WTC11 (cell line): ENCODE results near the gene GBP5. TPM values are rescaled to one million over a fixed set of nuclear protein-coding genes. Genes with fewer than 3 reads are reported as not detected.

Source experiments
- ATAC-seq: fragments of 200-7000 bp; cut with Tn5 transposase; 2 replicates; pipeline ENCODE4 v1.10.0; 2021; ENCODE audit warnings: mild to moderate bottlenecking, moderate library complexity
- CTCF ChIA-PET: fragments of 300-600 bp; sonication (Branson Sonifier 250); formaldehyde crosslinking; loops from one replicate; lab custom pipeline; 2021; ENCODE audit warnings: antibody characterized with exemption; lab: Charles Lee
- POLR2A ChIA-PET: fragments of 350-600 bp; sonication (Branson Sonifier 250); formaldehyde crosslinking; loops from one replicate; lab custom pipeline; 2021; ENCODE audit warnings: antibody characterized with exemption; lab: Charles Lee
- DNase-seq: peaks from one replicate; pipeline ENCODE4 v3.0.0; 2021; ENCODE audit warnings: low spot score
- H3K27ac Mint-ChIP-seq: 2 replicates; pipeline ENCODE4 v1.8.0; 2021; ENCODE audit warnings: mixed read lengths
- H3K27me3 Mint-ChIP-seq: 2 replicates; pipeline ENCODE4 v1.8.0; 2021; ENCODE audit warnings: low read depth, mild to moderate bottlenecking, moderate library complexity, mixed read lengths
- H3K36me3 Mint-ChIP-seq: 2 replicates; pipeline ENCODE4 v1.8.0; 2021; ENCODE audit warnings: mixed read lengths
- H3K4me1 Mint-ChIP-seq: 2 replicates; pipeline ENCODE4 v1.8.0; 2022; ENCODE audit warnings: mixed read lengths
- H3K4me3 Mint-ChIP-seq: 2 replicates; pipeline ENCODE4 v1.8.0; 2021; ENCODE audit warnings: mild to moderate bottlenecking, moderate library complexity, mixed read lengths
- H3K9me3 Mint-ChIP-seq: 2 replicates; pipeline ENCODE4 v1.8.0; 2021; ENCODE audit warnings: mixed read lengths
- FOXK1 ChIP-seq: sonication (generic); formaldehyde crosslinking; IDR thresholded peaks from 2 replicates; pipeline ENCODE4 v1.8.0; 2022; ENCODE audit warnings: mild to moderate bottlenecking, moderate library complexity, missing genetic modification reagents
- GABPB1 ChIP-seq: sonication (generic); formaldehyde crosslinking; IDR thresholded peaks from 2 replicates; pipeline ENCODE4 v1.8.1; 2023; ENCODE audit warnings: mild to moderate bottlenecking, missing genetic modification reagents
- GRHL2 ChIP-seq: fragments of 250-450 bp; sonication (Bioruptor Pico); IDR thresholded peaks from 2 replicates; pipeline ENCODE4 v1.8.0; 2022; ENCODE audit warnings: mild to moderate bottlenecking, moderate library complexity; ENCODE audit not compliant: insufficient replicate concordance, severe bottlenecking
- IRF2 ChIP-seq: sonication (generic); formaldehyde crosslinking; IDR thresholded peaks from 2 replicates; pipeline ENCODE4 v1.8.0; 2022; ENCODE audit warnings: low read depth, missing genetic modification reagents, borderline replicate concordance
- JAZF1 ChIP-seq: fragments of 250-450 bp; sonication (Bioruptor Pico); IDR thresholded peaks from 2 replicates; pipeline ENCODE4 v1.9.0; 2021; ENCODE audit warnings: moderate library complexity, mild to moderate bottlenecking, inconsistent platforms
- KAT7 ChIP-seq: sonication (generic); formaldehyde crosslinking; IDR thresholded peaks from 2 replicates; pipeline ENCODE4 v1.8.1; 2023; ENCODE audit warnings: missing genetic modification reagents, mild to moderate bottlenecking, borderline replicate concordance
- MXD4 ChIP-seq: fragments of 250-450 bp; sonication (Bioruptor Pico); IDR thresholded peaks from 2 replicates; pipeline ENCODE4 v1.8.0; 2021; ENCODE audit warnings: mild to moderate bottlenecking, moderate library complexity, borderline replicate concordance
- MYBL2 ChIP-seq: sonication (generic); formaldehyde crosslinking; IDR thresholded peaks from 2 replicates; pipeline ENCODE4 v1.8.1; 2023; ENCODE audit warnings: mild to moderate bottlenecking, moderate library complexity, missing genetic modification reagents
- NFATC4 ChIP-seq: fragments of 250-450 bp; sonication (Bioruptor Pico); IDR thresholded peaks from 2 replicates; pipeline ENCODE4 v1.9.0; 2021; ENCODE audit warnings: mild to moderate bottlenecking
- NFE2L1 ChIP-seq: sonication (generic); formaldehyde crosslinking; IDR thresholded peaks from 2 replicates; pipeline ENCODE4 v1.8.1; 2023; ENCODE audit warnings: missing genetic modification reagents
- NR1H2 ChIP-seq: sonication (generic); formaldehyde crosslinking; IDR thresholded peaks from 2 replicates; pipeline ENCODE4 v1.9.0; 2021; ENCODE audit warnings: mild to moderate bottlenecking, moderate library complexity, missing genetic modification reagents
- NR2C2 ChIP-seq: sonication (generic); formaldehyde crosslinking; IDR thresholded peaks from 2 replicates; pipeline ENCODE4 v1.8.0; 2022; ENCODE audit warnings: mild to moderate bottlenecking, missing genetic modification reagents
- SMAD3 ChIP-seq: sonication (generic); formaldehyde crosslinking; IDR thresholded peaks from 2 replicates; pipeline ENCODE4 v1.8.0; 2022; ENCODE audit warnings: missing genetic modification reagents, mild to moderate bottlenecking, borderline replicate concordance
- TEAD4 ChIP-seq: sonication (generic); formaldehyde crosslinking; IDR thresholded peaks from 2 replicates; pipeline ENCODE4 v1.8.0; 2022; ENCODE audit warnings: mild to moderate bottlenecking, missing genetic modification reagents
- ZNF317 ChIP-seq: sonication (generic); formaldehyde crosslinking; IDR thresholded peaks from 2 replicates; pipeline ENCODE4 v1.8.1; 2023; ENCODE audit warnings: low read depth, mild to moderate bottlenecking, moderate library complexity, missing genetic modification reagents, borderline replicate concordance
- total RNA-seq: library from RNA; stranded (reverse); gene quantifications from 3 replicates; pipeline ENCODE4 v1.2.3, GENCODE V29; 2021
- TF ChIP-seq, protein P1 (sequence below): fragments of 250-450 bp; sonication (Bioruptor Pico); IDR thresholded peaks from 2 replicates; pipeline ENCODE4 v1.9.0; 2021; ENCODE audit warnings: mild to moderate bottlenecking, borderline replicate concordance
- TF ChIP-seq, protein P2 (sequence below): sonication (generic); formaldehyde crosslinking; IDR thresholded peaks from 2 replicates; pipeline ENCODE4 v1.8.1; 2023; ENCODE audit warnings: mild to moderate bottlenecking, missing genetic modification reagents, borderline replicate concordance
- TF ChIP-seq, protein P3 (sequence below): fragments of 250-450 bp; sonication (Bioruptor Pico); IDR thresholded peaks from 2 replicates; pipeline ENCODE4 v1.9.0; 2021; ENCODE audit warnings: mild to moderate bottlenecking
- TF ChIP-seq, protein P4 (sequence below): fragments of 250-450 bp; sonication (Bioruptor Pico); IDR thresholded peaks from 2 replicates; pipeline ENCODE4 v2.1.2; 2022; ENCODE audit warnings: mild to moderate bottlenecking, moderate library complexity
- TF ChIP-seq, protein P5 (sequence below): sonication (generic); formaldehyde crosslinking; IDR thresholded peaks from 2 replicates; pipeline ENCODE4 v1.8.1; 2023; ENCODE audit warnings: mild to moderate bottlenecking, missing genetic modification reagents, moderate library complexity

GBP5 gene
- total RNA-seq, 1 experiment from 2014 or later: 0.17 TPM

DNA sequence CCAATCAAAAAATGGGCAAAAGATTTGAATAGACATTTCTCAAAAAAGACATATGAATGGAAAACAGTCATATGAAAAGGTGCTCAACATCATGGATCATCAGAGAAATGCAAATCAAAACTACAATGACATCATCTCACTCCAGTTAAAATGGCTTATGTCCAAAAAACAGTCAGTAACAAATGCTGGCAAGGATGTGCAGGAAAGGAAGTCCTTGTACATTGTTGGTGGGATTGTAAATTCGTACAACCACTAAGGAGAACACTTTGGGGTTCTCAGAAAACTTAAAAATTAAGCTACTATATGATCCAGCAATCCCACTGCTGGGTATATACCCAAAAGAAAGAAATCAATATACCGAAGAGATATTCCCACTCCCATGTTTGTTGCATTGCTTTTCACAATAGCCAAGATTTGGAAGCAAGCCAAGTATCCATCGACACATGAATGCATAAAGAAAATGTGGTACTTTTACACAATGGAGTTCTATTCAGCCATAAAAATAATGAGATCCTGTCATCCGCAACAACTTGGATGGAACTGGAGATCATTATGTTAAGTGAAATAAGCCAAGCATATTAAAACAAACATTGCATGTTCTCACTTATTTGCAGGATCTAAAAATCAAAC, 17.9 kb downstream of the GBP5 start (continued):
- TF ChIP-seq, protein P1, sequence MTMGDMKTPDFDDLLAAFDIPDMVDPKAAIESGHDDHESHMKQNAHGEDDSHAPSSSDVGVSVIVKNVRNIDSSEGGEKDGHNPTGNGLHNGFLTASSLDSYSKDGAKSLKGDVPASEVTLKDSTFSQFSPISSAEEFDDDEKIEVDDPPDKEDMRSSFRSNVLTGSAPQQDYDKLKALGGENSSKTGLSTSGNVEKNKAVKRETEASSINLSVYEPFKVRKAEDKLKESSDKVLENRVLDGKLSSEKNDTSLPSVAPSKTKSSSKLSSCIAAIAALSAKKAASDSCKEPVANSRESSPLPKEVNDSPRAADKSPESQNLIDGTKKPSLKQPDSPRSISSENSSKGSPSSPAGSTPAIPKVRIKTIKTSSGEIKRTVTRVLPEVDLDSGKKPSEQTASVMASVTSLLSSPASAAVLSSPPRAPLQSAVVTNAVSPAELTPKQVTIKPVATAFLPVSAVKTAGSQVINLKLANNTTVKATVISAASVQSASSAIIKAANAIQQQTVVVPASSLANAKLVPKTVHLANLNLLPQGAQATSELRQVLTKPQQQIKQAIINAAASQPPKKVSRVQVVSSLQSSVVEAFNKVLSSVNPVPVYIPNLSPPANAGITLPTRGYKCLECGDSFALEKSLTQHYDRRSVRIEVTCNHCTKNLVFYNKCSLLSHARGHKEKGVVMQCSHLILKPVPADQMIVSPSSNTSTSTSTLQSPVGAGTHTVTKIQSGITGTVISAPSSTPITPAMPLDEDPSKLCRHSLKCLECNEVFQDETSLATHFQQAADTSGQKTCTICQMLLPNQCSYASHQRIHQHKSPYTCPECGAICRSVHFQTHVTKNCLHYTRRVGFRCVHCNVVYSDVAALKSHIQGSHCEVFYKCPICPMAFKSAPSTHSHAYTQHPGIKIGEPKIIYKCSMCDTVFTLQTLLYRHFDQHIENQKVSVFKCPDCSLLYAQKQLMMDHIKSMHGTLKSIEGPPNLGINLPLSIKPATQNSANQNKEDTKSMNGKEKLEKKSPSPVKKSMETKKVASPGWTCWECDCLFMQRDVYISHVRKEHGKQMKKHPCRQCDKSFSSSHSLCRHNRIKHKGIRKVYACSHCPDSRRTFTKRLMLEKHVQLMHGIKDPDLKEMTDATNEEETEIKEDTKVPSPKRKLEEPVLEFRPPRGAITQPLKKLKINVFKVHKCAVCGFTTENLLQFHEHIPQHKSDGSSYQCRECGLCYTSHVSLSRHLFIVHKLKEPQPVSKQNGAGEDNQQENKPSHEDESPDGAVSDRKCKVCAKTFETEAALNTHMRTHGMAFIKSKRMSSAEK (CRISPR knock-in tag): no peak
- TF ChIP-seq GABPB1 (CRISPR knock-in tag) (no peak), FOXK1 (no peak), IRF2 (CRISPR knock-in tag) (no peak), MYBL2 (CRISPR knock-in tag) (no peak), NR2C2 (CRISPR knock-in tag) (no peak), TEAD4 (CRISPR knock-in tag) (no peak), ZNF317 (no peak), NR1H2 (no peak), NFE2L1 (no peak), KAT7 (CRISPR knock-in tag) (no peak), SMAD3 (no peak)
- TF ChIP-seq, protein P2, sequence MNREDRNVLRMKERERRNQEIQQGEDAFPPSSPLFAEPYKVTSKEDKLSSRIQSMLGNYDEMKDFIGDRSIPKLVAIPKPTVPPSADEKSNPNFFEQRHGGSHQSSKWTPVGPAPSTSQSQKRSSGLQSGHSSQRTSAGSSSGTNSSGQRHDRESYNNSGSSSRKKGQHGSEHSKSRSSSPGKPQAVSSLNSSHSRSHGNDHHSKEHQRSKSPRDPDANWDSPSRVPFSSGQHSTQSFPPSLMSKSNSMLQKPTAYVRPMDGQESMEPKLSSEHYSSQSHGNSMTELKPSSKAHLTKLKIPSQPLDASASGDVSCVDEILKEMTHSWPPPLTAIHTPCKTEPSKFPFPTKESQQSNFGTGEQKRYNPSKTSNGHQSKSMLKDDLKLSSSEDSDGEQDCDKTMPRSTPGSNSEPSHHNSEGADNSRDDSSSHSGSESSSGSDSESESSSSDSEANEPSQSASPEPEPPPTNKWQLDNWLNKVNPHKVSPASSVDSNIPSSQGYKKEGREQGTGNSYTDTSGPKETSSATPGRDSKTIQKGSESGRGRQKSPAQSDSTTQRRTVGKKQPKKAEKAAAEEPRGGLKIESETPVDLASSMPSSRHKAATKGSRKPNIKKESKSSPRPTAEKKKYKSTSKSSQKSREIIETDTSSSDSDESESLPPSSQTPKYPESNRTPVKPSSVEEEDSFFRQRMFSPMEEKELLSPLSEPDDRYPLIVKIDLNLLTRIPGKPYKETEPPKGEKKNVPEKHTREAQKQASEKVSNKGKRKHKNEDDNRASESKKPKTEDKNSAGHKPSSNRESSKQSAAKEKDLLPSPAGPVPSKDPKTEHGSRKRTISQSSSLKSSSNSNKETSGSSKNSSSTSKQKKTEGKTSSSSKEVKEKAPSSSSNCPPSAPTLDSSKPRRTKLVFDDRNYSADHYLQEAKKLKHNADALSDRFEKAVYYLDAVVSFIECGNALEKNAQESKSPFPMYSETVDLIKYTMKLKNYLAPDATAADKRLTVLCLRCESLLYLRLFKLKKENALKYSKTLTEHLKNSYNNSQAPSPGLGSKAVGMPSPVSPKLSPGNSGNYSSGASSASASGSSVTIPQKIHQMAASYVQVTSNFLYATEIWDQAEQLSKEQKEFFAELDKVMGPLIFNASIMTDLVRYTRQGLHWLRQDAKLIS (CRISPR knock-in tag): no peak

DNA sequence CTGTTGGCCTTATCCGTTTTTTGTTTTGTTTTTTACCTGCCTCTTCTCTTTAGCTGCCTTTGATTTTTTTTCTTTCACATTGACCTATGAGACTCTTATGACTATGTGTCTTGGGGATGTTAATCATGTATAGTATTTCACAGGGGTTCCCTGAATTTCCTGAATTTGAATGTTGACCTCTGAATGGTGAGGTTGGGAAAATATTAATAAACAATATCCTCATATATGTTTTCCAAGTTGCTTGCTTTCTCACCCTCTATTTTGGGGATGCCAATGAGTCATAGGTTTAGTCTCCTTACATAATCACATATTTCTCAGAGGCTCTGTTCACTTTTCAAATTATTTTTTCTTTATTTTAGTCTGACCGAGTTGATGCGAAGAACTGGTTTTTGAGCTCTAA, 29.6 kb downstream of the GBP5 start:
- Mint-ChIP-seq H3K36me3 (no peaks in the 10 kb centered on the region), H3K4me3 (no peak overlapping the region), H3K9me3 (peaks cover 23% of the 10 kb centered on the region), H3K27me3 (no peaks in the 10 kb centered on the region), H3K27ac (no peak overlapping the region), H3K4me1 (peaks cover 22% of the 10 kb centered on the region)
- ChIA-PET CTCF (no interaction called here), POLR2A (no interaction called here)
- ATAC-seq (no peak), DNase-seq (no peak)
- TF ChIP-seq MXD4 (CRISPR knock-in tag) (no peak), NR2C2 (CRISPR knock-in tag) (no peak), MYBL2 (CRISPR knock-in tag) (no peak), JAZF1 (CRISPR knock-in tag) (no peak), NFATC4 (no peak), GRHL2 (CRISPR knock-in tag) (no peak)
- TF ChIP-seq, protein P3, sequence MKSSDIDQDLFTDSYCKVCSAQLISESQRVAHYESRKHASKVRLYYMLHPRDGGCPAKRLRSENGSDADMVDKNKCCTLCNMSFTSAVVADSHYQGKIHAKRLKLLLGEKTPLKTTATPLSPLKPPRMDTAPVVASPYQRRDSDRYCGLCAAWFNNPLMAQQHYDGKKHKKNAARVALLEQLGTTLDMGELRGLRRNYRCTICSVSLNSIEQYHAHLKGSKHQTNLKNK (CRISPR knock-in tag): no peak
- TF ChIP-seq, protein P4, sequence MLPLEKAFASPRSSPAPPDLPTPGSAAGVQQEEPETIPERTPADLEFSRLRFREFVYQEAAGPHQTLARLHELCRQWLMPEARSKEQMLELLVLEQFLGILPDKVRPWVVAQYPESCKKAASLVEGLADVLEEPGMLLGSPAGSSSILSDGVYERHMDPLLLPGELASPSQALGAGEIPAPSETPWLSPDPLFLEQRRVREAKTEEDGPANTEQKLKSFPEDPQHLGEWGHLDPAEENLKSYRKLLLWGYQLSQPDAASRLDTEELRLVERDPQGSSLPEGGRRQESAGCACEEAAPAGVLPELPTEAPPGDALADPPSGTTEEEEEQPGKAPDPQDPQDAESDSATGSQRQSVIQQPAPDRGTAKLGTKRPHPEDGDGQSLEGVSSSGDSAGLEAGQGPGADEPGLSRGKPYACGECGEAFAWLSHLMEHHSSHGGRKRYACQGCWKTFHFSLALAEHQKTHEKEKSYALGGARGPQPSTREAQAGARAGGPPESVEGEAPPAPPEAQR (CRISPR knock-in tag): no peak
- TF ChIP-seq, protein P5, sequence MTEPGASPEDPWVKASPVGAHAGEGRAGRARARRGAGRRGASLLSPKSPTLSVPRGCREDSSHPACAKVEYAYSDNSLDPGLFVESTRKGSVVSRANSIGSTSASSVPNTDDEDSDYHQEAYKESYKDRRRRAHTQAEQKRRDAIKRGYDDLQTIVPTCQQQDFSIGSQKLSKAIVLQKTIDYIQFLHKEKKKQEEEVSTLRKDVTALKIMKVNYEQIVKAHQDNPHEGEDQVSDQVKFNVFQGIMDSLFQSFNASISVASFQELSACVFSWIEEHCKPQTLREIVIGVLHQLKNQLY (CRISPR knock-in tag): no peak
